Activated CD4-positive, CD25-positive, alpha-beta regulatory T cell treated with anti-CD3 and anti-CD28 coated beads, Interleukin-2, amount 50 U/mL, for 16 hours (primary cell): Measurements from ENCODE around the gene PRTN3.
A peak's percentile ranks its signal among the peaks of the same experiment; 100 is the strongest.

Source experiments
- DNase-seq: peaks from one replicate; pipeline ENCODE4 v3.0.0-alpha.2; 2020; ENCODE audit warnings: low read depth, low spot score

PRTN3 gene, protein sequence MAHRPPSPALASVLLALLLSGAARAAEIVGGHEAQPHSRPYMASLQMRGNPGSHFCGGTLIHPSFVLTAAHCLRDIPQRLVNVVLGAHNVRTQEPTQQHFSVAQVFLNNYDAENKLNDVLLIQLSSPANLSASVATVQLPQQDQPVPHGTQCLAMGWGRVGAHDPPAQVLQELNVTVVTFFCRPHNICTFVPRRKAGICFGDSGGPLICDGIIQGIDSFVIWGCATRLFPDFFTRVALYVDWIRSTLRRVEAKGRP

GRCh38 chr19:840519-841206 is at the start of gene PRTN3:
PRTN3 (plus strand) TSS chr19:840999; CDS start chr19:841009, 10 bp downstream.
- DNase-seq, result no peak

DNA sequence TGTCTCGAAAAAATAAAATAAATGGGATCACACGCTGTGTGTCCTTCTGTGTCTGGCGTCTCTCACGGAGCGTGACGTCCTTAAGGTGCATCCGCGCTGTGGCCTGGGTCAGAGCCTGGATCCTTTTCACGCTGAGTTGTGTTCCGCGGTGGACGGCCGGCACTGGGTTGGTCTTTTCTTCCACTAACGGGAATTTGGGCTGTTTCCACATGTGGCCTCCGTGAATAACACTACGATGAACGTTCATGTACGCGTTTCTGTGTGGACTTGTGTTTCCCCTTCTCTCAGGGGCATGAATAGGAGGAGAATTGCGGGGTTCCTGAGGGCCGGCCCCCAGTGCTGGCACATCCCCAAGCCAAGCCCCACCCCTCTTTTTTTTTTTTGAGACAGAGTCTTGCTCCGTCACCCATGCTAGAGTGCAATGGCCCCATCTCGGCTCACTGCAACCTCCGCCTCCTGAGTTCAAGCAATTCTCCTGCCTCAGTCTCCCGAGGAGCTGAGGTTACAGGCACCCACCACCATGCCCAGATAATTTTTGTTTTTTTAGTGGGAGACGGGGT is 49.7 kb upstream of the PRTN3 start:
- DNase-seq, result no peak

GRCh38 chr19:791567-792305 is 49.1 kb upstream of the PRTN3 start:
- DNase-seq, result no peak

DNA sequence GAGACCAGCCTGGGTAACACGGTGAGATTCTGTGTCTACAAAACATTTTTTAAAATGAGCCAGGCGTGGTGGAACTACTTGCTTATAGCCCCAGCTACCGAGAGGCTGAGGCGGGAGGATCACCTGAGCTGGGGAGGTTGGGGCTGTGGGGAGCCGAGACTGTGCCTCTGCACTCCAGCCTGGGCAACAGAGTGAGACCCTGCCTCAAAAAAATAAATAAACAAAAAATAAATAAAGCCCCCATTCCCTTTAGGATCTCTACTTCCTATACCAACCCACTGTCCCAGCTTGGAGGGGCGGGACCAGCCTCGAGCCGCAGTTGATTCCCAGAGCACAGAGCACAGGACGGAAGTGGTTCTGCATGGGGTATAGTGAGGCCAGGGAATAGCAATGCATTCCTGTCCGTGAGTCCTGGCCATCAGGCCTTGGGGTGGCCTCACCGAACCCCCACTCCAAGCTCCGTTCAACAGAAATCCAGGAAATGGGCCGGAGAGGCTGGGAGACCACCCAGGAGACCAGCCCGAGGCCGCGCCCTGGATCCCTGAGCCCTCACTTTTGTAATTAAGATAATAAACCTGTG is 48.4 kb upstream of the PRTN3 start:
- no peak for DNase-seq

DNA sequence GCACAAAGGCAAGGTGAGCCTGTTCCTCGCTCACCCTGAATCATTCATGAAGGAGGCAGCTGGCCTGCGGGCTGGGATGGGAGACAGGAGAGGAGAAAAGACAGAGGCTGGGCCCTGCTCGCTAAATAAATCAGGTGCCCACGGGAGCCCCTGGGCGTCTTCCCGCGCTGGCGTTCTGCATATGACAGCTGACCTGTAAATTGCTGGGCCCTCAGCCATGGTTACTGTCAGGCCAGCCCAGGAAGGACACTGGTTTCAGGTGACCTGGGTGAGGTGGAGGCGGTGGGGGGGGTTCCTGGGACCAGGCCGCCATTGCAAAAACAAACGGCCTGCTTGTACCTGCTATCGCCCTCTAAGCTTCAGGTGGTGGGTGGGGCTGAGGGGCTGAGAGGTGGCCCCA is 47.0 kb upstream of the PRTN3 start:
- no peak for DNase-seq

DNA sequence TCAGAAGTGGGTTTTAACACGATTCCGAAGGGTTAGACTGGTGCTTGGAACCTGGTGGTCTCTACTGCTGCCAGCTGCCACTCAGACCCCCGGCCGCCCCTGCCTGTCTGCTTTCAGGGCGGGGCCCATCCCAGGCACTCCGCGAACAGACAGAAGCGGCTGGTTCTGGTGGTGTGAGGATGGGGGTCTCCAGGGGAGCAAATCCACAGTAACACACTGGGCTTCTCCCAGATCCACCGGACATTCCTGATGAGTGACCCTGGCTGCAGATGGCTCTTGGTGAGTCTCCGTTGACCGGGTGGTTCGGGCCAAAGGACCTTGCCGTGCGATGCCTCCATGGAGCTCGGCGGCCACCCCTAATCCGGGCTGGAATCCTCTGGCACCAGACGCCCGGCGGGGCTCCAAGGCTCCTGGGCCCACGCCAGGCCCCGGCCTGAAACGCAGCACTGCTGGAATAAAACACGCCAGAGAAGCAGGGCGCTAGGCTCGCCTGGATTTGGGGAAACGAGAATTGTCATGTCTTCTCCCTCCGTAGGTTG is 45.7 kb upstream of the PRTN3 start:
- DNase-seq, result no peak

DNA sequence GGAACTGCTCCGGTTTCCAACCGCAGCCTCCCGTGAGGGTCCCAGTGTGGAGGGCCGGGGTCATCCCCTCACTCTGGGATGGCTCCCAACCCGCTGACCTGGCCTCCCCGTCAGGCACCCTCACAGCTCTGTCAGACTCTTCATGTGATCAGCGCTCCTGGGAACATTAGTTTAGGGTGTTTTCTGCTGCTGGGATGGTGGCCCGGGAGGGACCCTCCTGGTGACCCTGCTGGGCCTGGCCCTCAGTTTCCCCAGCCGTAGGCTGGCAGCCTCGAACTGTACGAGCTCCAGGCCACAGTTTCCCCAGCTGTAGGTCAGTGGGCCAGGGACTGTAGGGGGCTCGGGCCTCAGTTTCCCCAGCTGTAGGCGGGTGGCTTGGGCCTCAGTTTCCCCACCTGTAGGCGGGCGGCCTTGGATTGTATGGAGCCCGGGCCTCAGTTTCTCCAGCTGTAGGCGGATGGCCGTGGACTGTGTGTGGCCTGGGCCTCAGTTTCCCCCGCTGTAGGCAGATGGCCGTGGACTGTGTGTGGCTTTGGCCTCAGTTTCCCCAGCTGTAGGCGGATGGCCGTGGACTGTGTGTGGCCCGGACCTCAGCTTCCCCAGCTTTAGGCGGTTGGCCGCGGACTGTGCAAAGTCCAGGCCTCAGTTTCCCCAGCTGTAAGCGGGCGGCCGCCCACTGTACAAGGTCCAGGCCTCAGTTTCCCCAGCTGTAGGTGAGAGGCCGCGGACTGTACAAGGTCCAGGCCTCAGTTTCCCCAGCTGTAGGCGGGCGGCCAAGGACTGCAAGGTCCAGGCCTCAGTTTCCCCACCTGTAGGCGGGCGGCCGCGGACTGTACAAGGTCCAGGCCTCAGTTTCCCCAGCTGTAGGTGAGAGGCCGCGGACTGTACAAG is 44.9 kb upstream of the PRTN3 start:
- DNase-seq, result no peak

DNA sequence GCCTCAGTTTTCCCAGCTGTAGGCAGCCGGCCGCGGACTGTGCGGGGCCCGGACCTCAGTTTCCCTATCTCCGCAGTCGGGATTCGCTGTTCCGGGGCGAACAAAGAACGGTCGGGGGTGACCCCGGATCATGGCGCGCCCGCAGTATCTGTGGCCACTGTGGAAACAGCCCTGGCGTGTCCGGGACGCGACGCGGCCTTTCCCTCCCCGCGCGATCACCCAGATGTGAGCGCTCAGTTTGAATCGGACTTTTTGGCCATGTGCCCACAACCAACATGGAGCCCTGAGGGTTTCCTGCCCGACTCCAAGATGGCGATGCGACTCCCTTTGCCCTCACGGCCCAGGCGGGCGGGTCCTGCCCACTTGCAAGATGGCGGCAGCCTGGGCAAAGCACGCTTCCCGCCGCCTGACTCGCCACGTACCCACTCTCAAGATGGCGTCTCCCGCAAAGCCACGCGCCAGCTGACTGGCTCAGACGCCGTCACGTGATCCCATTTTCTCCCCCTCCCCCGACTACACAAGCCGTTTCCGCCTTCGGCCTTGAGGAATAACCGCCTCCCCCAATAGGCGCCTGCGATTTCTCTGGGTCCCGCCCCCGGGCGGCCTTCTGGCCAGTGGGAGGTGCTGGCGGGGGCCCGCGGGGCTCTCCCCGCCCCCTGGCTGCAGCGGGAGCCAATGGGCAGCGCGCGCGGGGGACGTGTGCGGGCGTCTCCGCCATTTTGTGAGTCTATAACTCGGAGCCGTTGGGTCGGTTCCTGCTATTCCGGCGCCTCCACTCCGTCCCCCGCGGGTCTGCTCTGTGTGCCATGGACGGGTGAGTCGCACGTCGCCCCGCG is 43.9 kb upstream of the PRTN3 start, which contains the start of gene PTBP1:
Gene PTBP1 (plus strand): TSS at position 761 of the 836 bp plus-strand sequence. CDS start 46 bp downstream, at position 807.
- DNase-seq, result peak; percentile 99

DNA sequence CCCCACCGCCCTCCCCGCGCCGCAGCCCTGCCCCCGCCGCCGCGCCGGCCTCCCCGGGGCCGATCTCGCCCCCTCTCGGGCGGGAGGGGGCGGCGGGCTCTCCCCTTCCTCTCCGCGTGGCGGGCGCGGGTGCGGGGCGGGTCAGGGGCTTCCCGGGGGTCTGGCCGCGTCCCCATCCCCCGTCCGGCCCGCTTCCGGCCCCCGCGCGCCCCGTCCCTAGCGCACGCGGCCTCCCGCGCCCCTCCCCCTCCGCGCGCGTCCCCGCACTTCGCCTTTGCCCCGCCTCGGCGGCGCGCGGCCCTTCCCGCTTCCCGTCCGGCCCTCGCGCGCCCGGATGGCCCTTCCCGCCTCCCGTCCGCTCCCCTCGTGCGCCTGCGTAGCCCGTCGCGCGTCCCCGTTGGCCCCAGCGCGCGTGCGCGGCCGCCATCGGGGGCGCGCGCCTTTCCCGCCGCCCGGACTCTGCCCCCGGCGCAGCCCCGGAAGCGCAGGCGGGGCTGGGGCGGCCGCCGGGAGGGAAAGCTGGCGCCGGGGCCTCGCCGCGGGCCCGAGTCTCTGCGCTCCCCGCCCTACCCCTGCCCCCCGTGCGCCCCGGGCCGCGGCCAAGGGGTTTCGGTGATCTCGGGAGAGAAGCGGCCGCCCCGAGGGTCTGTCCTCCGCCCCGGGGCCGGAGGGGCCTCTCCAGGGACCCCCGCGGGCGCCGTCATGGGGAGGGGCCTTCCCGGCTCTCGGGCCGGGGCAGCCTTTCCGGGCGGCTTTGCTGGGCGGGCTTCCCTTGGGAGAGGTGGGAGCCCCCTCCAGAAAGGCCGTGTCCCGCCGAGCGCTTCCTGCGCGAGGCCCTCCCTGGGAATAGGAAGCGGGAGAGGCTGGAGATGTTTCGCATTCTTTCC is 43.0 kb upstream of the PRTN3 start:
- DNase-seq, result peak; percentile 71

GRCh38 chr19:798415-799075 is 42.3 kb upstream of the PRTN3 start:
- DNase-seq, result no peak

DNA sequence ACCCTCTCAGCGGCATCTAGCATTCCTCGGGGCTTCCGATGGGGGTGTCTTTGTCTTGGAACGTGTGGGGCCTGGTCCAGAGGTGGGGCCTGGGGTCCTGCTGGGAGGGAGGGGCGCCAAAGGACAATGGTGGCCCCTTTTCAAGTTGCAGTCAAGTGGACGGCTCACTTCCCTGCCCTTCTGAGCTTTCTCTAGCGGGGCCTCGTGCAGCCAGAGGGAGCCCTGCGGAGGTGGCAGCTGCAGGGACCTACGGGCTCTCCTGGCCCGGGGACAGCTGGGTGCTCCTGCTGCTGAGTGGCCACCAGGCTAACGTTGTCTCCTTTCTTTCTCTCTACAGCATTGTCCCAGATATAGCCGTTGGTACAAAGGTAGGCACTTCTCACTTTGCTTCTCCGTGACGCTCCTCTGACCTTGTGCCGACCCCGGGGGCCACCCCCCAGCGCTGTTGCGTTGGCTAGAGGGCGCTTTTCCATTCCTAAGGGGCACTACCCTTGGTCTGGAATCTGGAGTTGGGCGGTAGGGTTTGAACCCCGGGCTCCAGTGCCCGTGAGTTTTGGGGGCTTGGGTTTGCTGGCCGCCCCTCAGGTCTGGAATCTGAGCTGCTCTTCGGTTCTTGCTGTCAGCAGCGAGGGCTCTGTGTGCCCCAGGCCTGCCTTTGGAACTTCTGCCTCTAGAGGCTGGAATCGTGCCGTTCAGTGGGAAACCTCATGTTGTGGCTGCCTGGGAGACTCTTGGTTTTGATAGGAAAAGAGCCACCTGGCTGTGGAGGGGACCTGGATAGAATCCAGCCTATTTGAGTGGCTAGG is 41.5 kb upstream of the PRTN3 start:
- DNase-seq, result no peak

- DNase-seq, result no peak
These were observed 40.3 kb upstream of the PRTN3 start for GRCh38 chr19:800360-801029.

DNA sequence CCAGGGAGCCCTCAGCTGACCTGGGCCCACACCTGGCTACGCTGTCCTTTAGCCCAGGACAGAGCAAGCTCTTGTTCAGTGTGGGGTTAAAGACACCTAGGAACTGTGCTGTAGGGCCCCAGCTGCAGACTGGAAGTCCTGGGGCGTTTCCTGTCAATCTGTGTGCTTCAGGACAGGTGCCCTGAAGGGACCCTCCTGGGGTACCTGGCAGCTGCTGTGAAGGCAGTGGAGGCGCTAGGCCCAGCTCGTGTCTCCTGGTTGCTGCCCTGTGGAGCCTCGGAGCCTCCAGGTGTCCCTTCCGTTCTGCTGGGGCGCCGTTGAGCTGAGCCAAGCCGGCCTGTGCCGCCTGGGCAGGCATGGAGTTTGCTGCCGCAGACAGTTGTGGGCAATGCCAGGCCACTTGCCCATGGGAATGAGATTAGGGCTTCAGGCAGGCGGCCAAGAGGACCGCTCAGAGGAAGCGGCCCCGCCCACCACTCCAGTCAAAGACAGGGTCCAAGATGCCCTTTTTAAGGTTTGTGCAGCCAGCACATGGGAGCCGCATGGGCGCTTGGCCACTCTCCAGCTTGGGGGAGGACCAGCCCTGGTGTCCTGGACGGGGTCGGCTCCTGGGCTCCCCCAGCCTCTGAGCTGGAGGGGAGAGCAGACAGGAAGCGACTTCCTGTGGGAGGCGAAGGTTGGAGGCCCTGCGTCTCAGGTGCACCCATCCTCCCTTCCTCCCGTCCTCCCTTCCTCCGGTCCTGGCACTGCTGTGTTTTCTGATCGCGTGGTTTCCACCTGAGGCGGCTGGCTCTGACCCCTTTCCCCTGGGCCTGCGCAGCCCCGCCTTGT is 39.6 kb upstream of the PRTN3 start:
- DNase-seq, result no peak

GRCh38 chr19:801861-802497 is 38.8 kb upstream of the PRTN3 start:
- DNase-seq, result no peak

DNA sequence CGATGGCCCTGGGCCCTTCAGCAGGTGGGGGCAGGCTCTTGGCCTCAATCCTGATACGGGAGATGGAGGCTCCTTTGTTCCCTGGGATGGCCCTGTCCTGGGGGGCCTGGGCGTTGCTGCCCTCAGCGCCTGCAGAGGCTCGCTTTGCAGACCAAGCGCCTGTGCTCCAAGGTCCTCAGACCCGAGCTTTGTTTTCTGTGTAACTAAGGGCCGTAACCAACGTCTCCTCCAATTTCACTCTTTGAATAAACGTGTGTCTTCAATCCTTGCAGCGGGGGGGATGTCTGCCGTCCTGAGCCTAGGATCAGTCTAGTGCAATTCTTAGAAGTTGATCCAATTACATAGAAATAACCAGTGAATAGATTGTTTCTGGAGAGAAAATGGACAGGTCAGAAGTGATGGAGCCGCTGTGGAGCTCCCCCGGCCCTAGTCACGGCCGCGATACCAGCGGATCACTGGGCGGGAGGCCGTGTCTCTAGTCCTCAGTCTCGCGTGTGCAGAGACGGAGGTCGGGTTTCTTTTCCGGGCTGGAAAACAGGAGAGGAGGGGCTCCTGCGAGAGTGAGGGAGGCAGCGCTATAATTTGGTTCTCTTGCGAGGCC is 38.2 kb upstream of the PRTN3 start:
- no peak for DNase-seq
